Naive thymus-derived CD8-positive, alpha-beta T cell (primary cell): ENCODE measurements around the gene CCR4. TPM values are rescaled to one million over a fixed set of nuclear protein-coding genes. Genes with fewer than 3 reads are reported as not detected.
"Not testable (repeated sequence)": the region's sequence is repeated elsewhere in the genome, so short reads cannot be mapped to it uniquely, and the experiment has no call there.

Experiments used
- ATAC-seq, 2 donors: fragments of 150-1000 bp; cut with Tn5 transposase in 1 of 2; sonication (Bioruptor Pico), chemical (Tn5 transposase) in 1 of 2; 1 replicate in 1 of 2; 2 replicates in 1 of 2; pipeline ENCODE4 v1.10.0; 2021; ENCODE audit warnings: mild to moderate bottlenecking in 2 of 2, moderate library complexity in 2 of 2
- POLR2A ChIA-PET: fragments of 350-600 bp; sonication (Branson Sonifier 250); formaldehyde crosslinking; loops from one replicate; lab custom pipeline; 2021; ENCODE audit warnings: antibody characterized with exemption; lab: Charles Lee
- DNase-seq, 10 donors: peaks; one replicate each; pipeline versions ENCODE4 v3.0.0 to v3.0.0-alpha.2; 2020 to 2022
- H3K27ac Mint-ChIP-seq, 10 donors: one replicate each; pipeline ENCODE4 v1.8.0; 2020 to 2022; ENCODE audit warnings: mild to moderate bottlenecking in 10 of 10, mixed read lengths in 10 of 10, moderate library complexity in 4 of 10, inconsistent platforms in 1 of 10
- H3K27me3 Mint-ChIP-seq, 5 donors: one replicate each; pipeline ENCODE4 v1.8.0; 2021 to 2022; ENCODE audit warnings: mixed read lengths in 5 of 5
- H3K36me3 Mint-ChIP-seq, 3 donors: one replicate each; pipeline ENCODE4 v1.8.0; 2020 to 2022; ENCODE audit warnings: mixed read lengths in 3 of 3, mild to moderate bottlenecking in 2 of 3, inconsistent platforms in 1 of 3
- H3K4me1 Mint-ChIP-seq, 4 donors: one replicate each; pipeline ENCODE4 v1.8.0; 2021 to 2022; ENCODE audit warnings: mixed read lengths in 4 of 4
- H3K4me3 Mint-ChIP-seq, 10 donors: one replicate each; pipeline ENCODE4 v1.8.0; 2020 to 2022; ENCODE audit warnings: mild to moderate bottlenecking in 10 of 10, mixed read lengths in 10 of 10, moderate library complexity in 6 of 10, inconsistent platforms in 1 of 10
- H3K9me3 Mint-ChIP-seq, 9 donors: one replicate each; pipeline ENCODE4 v1.8.0; 2020 to 2022; ENCODE audit warnings: mixed read lengths in 9 of 9, mild to moderate bottlenecking in 3 of 9, inconsistent platforms in 1 of 9, moderate library complexity in 1 of 9
- polyA plus RNA-seq, 3 donors: library from polyadenylated mRNA; unstranded; fragments of 300-500 nt; fragmentation: Illumina TruSeq; gene quantifications; one replicate each; pipeline ENCODE4 v1.2.3, GENCODE V29; 2021
- total RNA-seq, 8 experiments: library from RNA in 2 of 8; stranded (reverse) in 2 of 8; gene quantifications; one replicate each; pipeline ENCODE4 v1.2.3 and lab custom pipeline; 2021 to 2026

Gene CCR4
- total RNA-seq (under 1 TPM; 0.16 to 0.23 TPM), polyA plus RNA-seq (under 1 TPM in 2 of 3 donors, not detected in 1; 0.09 TPM), total RNA-seq (lab: John Stamatoyannopoulos, UW) (0.57 to 33.6 (median 2.2) reads per million in 6 experiments)

GRCh38 chr3:32951410-32951811, at the start of gene CCR4:
TSS of gene CCR4 (plus strand) at chr3:32951644. CDS start at chr3:32953423, 1,779 bp downstream.
- Mint-ChIP-seq H3K4me3 (peak within 1 kb of the TSS in 3 of 10 donors; percentile 17 to 75 (median 68)), H3K9me3 (no peaks in the 10 kb centered on the region), H3K36me3 (no peaks in the 10 kb centered on the region), H3K4me1 (peaks cover 7 to 15% (median 11%) of the 10 kb centered on the region in 4 donors), H3K27me3 (no peaks in the 10 kb centered on the region), H3K27ac (peak within 1 kb of the TSS in 4 of 10 donors; percentile 4 to 86 (median 39))
- POLR2A ChIA-PET = no interaction called here
- ATAC-seq (peak; percentile 51 to 77), DNase-seq (peak in 3 of 10 donors; percentile 14 to 48 (median 26))

- Mint-ChIP-seq H3K4me3 (peak overlapping the region; percentile 45 to 87 (median 68)), H3K27me3 (peaks cover 5 to 16% (median 14%) of the 10 kb centered on the region in 5 donors)
- H3K4me1 Mint-ChIP-seq, H3K27ac Mint-ChIP-seq, H3K9me3 Mint-ChIP-seq, POLR2A ChIA-PET, H3K36me3 Mint-ChIP-seq: not testable (repeated sequence)
- peak; percentile 71 to 74 for ATAC-seq
- peak in 5 of 10 donors; percentile 9 to 29 (median 22) for DNase-seq
Measured at GRCh38 chr3:32902887-32903371, 48.5 kb upstream of the CCR4 start.

- POLR2A ChIA-PET = no interaction called here
- Mint-ChIP-seq H3K4me1 (peaks cover 0 to 2% (median 0%) of the 10 kb centered on the region in 4 donors), H3K27ac (no peak overlapping the region), H3K27me3 (peaks cover 2 to 15% (median 7%) of the 10 kb centered on the region in 5 donors), H3K4me3 (peak overlapping the region in 2 of 10 donors; percentile 2 to 55), H3K9me3 (no peaks in the 10 kb centered on the region), H3K36me3 (no peaks in the 10 kb centered on the region)
- no peak for DNase-seq
- ATAC-seq = no peak
Measured at GRCh38 chr3:32903953-32904352, 47.5 kb upstream of the CCR4 start.

- Mint-ChIP-seq H3K4me1 (peaks cover 0 to 2% (median 0%) of the 10 kb centered on the region in 4 donors), H3K4me3 (no peak overlapping the region), H3K27ac (no peak overlapping the region), H3K9me3 (peaks cover 0 to 2% (median 0%) of the 10 kb centered on the region in 9 donors), H3K27me3 (peaks cover 0 to 4% (median 0%) of the 10 kb centered on the region in 5 donors), H3K36me3 (no peaks in the 10 kb centered on the region)
- POLR2A ChIA-PET = no interaction called here
- no peak for DNase-seq
- ATAC-seq = no peak
Measured at GRCh38 chr3:32909999-32910398, 41.4 kb upstream of the CCR4 start.

GRCh38 chr3:32910954-32911353, 40.5 kb upstream of the CCR4 start:
- Mint-ChIP-seq H3K36me3 (no peaks in the 10 kb centered on the region), H3K4me1 (peaks cover 0 to 2% (median 0%) of the 10 kb centered on the region in 4 donors), H3K27me3 (no peaks in the 10 kb centered on the region), H3K27ac (no peak overlapping the region), H3K4me3 (no peak overlapping the region), H3K9me3 (peaks cover 0 to 2% (median 0%) of the 10 kb centered on the region in 9 donors)
- DNase-seq = no peak
- POLR2A ChIA-PET = no interaction called here
- ATAC-seq = no peak

GRCh38 chr3:32912046-32912445, 39.4 kb upstream of the CCR4 start:
- Mint-ChIP-seq H3K27ac (no peak overlapping the region), H3K4me1 (peaks cover 0 to 2% (median 0%) of the 10 kb centered on the region in 4 donors), H3K27me3 (no peaks in the 10 kb centered on the region), H3K36me3 (peaks cover 0 to 5% (median under 1%) of the 10 kb centered on the region in 3 donors), H3K4me3 (no peak overlapping the region), H3K9me3 (peaks cover 0 to 10% (median 5%) of the 10 kb centered on the region in 9 donors)
- POLR2A ChIA-PET = no interaction called here
- ATAC-seq = no peak
- DNase-seq = no peak

- POLR2A ChIA-PET = no interaction called here
- no peak for ATAC-seq
Measured at GRCh38 chr3:32913790-32914446, 37.5 kb upstream of the CCR4 start.

GRCh38 chr3:32919920-32920319, 31.5 kb upstream of the CCR4 start:
- no peak overlapping the region for H3K4me3 Mint-ChIP-seq
- POLR2A ChIA-PET = no interaction called here
- H3K36me3 Mint-ChIP-seq = peaks cover 0 to 11% (median 10%) of the 10 kb centered on the region in 3 donors
- ATAC-seq (no peak), DNase-seq (no peak)
- no peaks in the 10 kb centered on the region for H3K4me1 Mint-ChIP-seq
- H3K27me3 Mint-ChIP-seq = peaks cover 0 to 8% (median 3%) of the 10 kb centered on the region in 5 donors
- no peak overlapping the region for H3K27ac Mint-ChIP-seq
- H3K9me3 Mint-ChIP-seq = peaks cover 0 to 24% (median 11%) of the 10 kb centered on the region in 9 donors

More at GRCh38 chr3:32913790-32914446, 37.5 kb upstream of the CCR4 start:
- Mint-ChIP-seq H3K27ac (peak overlapping the region in 1 of 10 donors; percentile 37), H3K9me3 (peaks cover 0 to 22% (median 11%) of the 10 kb centered on the region in 9 donors), H3K4me3 (no peak overlapping the region), H3K36me3 (peaks cover 0 to 11% (median 10%) of the 10 kb centered on the region in 3 donors), H3K4me1 (peaks cover 0 to 2% (median 0%) of the 10 kb centered on the region in 4 donors), H3K27me3 (peaks cover 0 to 2% (median 0%) of the 10 kb centered on the region in 5 donors)
- no peak for DNase-seq

- POLR2A ChIA-PET = no interaction called here
- Mint-ChIP-seq H3K9me3 (peaks cover 0 to 17% (median 3%) of the 10 kb centered on the region in 9 donors), H3K36me3 (peaks cover 0 to 9% (median 6%) of the 10 kb centered on the region in 3 donors), H3K27me3 (peaks cover 0 to 8% (median 3%) of the 10 kb centered on the region in 5 donors), H3K27ac (no peak overlapping the region), H3K4me3 (no peak overlapping the region), H3K4me1 (no peaks in the 10 kb centered on the region)
- ATAC-seq = no peak
- no peak for DNase-seq
Measured at GRCh38 chr3:32922078-32922477, 29.4 kb upstream of the CCR4 start.

- no peaks in the 10 kb centered on the region for H3K4me1 Mint-ChIP-seq
- POLR2A ChIA-PET = no interaction called here
- H3K27ac Mint-ChIP-seq = no peak overlapping the region
- H3K27me3 Mint-ChIP-seq = peaks cover 6 to 15% (median 11%) of the 10 kb centered on the region in 5 donors
- DNase-seq = no peak
- H3K36me3 Mint-ChIP-seq = peaks cover 0 to 6% (median 0%) of the 10 kb centered on the region in 3 donors
- H3K9me3 Mint-ChIP-seq = peaks cover 0 to 21% (median 0%) of the 10 kb centered on the region in 9 donors
- H3K4me3 Mint-ChIP-seq = no peak overlapping the region
- no peak for ATAC-seq
Measured at GRCh38 chr3:32930161-32930560, 21.3 kb upstream of the CCR4 start.

GRCh38 chr3:32931273-32931672, 20.2 kb upstream of the CCR4 start:
- H3K27ac Mint-ChIP-seq, H3K36me3 Mint-ChIP-seq, H3K4me1 Mint-ChIP-seq, H3K4me3 Mint-ChIP-seq, POLR2A ChIA-PET, ATAC-seq, DNase-seq: not testable (repeated sequence)
- Mint-ChIP-seq H3K9me3 (peaks cover 0 to 21% (median 0%) of the 10 kb centered on the region in 9 donors), H3K27me3 (peaks cover 6 to 15% (median 11%) of the 10 kb centered on the region in 5 donors)

GRCh38 chr3:32934150-32934742, 17.2 kb upstream of the CCR4 start:
- Mint-ChIP-seq H3K4me3 (no peak overlapping the region), H3K27ac (peak overlapping the region in 1 of 10 donors; percentile 56), H3K27me3 (peaks cover 3 to 8% (median 6%) of the 10 kb centered on the region in 5 donors), H3K36me3 (peaks cover 0 to 6% (median 0%) of the 10 kb centered on the region in 3 donors), H3K4me1 (no peaks in the 10 kb centered on the region), H3K9me3 (peaks cover 0 to 21% (median 0%) of the 10 kb centered on the region in 9 donors)
- peak in 1 of 10 donors; percentile 3 for DNase-seq
- POLR2A ChIA-PET = no interaction called here
- no peak for ATAC-seq

- Mint-ChIP-seq H3K4me3 (no peak overlapping the region), H3K27ac (no peak overlapping the region), H3K9me3 (no peaks in the 10 kb centered on the region), H3K4me1 (no peaks in the 10 kb centered on the region), H3K27me3 (no peaks in the 10 kb centered on the region), H3K36me3 (no peaks in the 10 kb centered on the region)
- DNase-seq (no peak), ATAC-seq (no peak)
- POLR2A ChIA-PET = no interaction called here
Measured at GRCh38 chr3:32937331-32937730, 14.1 kb upstream of the CCR4 start.
